WTC11 (cell line): ENCODE data around the gene PRKD1. TPM values are rescaled to one million over a fixed set of nuclear protein-coding genes. Genes with fewer than 3 reads are reported as not detected.

Experiments
- ATAC-seq: fragments of 200-7000 bp; cut with Tn5 transposase; 2 replicates; pipeline ENCODE4 v1.10.0; 2021; ENCODE audit warnings: mild to moderate bottlenecking, moderate library complexity
- CTCF ChIA-PET: fragments of 300-600 bp; sonication (Branson Sonifier 250); formaldehyde crosslinking; loops from one replicate; lab custom pipeline; 2021; ENCODE audit warnings: antibody characterized with exemption; lab: Charles Lee
- POLR2A ChIA-PET: fragments of 350-600 bp; sonication (Branson Sonifier 250); formaldehyde crosslinking; loops from one replicate; lab custom pipeline; 2021; ENCODE audit warnings: antibody characterized with exemption; lab: Charles Lee
- DNase-seq: peaks from one replicate; pipeline ENCODE4 v3.0.0; 2021; ENCODE audit warnings: low spot score
- H3K27ac Mint-ChIP-seq: 2 replicates; pipeline ENCODE4 v1.8.0; 2021; ENCODE audit warnings: mixed read lengths
- H3K27me3 Mint-ChIP-seq: 2 replicates; pipeline ENCODE4 v1.8.0; 2021; ENCODE audit warnings: low read depth, mild to moderate bottlenecking, moderate library complexity, mixed read lengths
- H3K36me3 Mint-ChIP-seq: 2 replicates; pipeline ENCODE4 v1.8.0; 2021; ENCODE audit warnings: mixed read lengths
- H3K4me1 Mint-ChIP-seq: 2 replicates; pipeline ENCODE4 v1.8.0; 2022; ENCODE audit warnings: mixed read lengths
- H3K4me3 Mint-ChIP-seq: 2 replicates; pipeline ENCODE4 v1.8.0; 2021; ENCODE audit warnings: mild to moderate bottlenecking, moderate library complexity, mixed read lengths
- H3K9me3 Mint-ChIP-seq: 2 replicates; pipeline ENCODE4 v1.8.0; 2021; ENCODE audit warnings: mixed read lengths
- CBFB ChIP-seq: sonication (generic); formaldehyde crosslinking; IDR thresholded peaks from 2 replicates; pipeline ENCODE4 v1.8.1; 2022; ENCODE audit warnings: mild to moderate bottlenecking, low read depth, missing genetic modification reagents
- CREM ChIP-seq: sonication (generic); formaldehyde crosslinking; IDR thresholded peaks from 2 replicates; pipeline ENCODE4 v1.8.1; 2022; ENCODE audit warnings: mild to moderate bottlenecking, missing genetic modification reagents, moderate library complexity
- CTCF ChIP-seq: fragments of 200-600 bp; IDR thresholded peaks from 2 replicates; pipeline ENCODE4 v1.8.0; 2022; ENCODE audit warnings: antibody characterized with exemption
- E2F1 ChIP-seq: sonication (generic); formaldehyde crosslinking; IDR thresholded peaks from 2 replicates; pipeline ENCODE4 v1.8.0; 2022; ENCODE audit warnings: mild to moderate bottlenecking, missing genetic modification reagents
- ERG ChIP-seq: fragments of 250-450 bp; sonication (Bioruptor Pico); IDR thresholded peaks from 2 replicates; pipeline ENCODE4 v1.8.0; 2021; ENCODE audit warnings: mild to moderate bottlenecking
- FOXJ3 ChIP-seq: sonication (generic); formaldehyde crosslinking; IDR thresholded peaks from 2 replicates; pipeline ENCODE4 v1.9.0; 2021; ENCODE audit warnings: missing genetic modification reagents, mild to moderate bottlenecking, borderline replicate concordance
- FOXP4 ChIP-seq: sonication (generic); formaldehyde crosslinking; IDR thresholded peaks from 2 replicates; pipeline ENCODE4 v1.8.0; 2022; ENCODE audit warnings: mild to moderate bottlenecking, missing genetic modification reagents
- HMGXB4 ChIP-seq: sonication (generic); formaldehyde crosslinking; IDR thresholded peaks from 2 replicates; pipeline ENCODE4 v1.8.1; 2023; ENCODE audit warnings: mild to moderate bottlenecking, moderate library complexity, missing genetic modification reagents
- JAZF1 ChIP-seq: fragments of 250-450 bp; sonication (Bioruptor Pico); IDR thresholded peaks from 2 replicates; pipeline ENCODE4 v1.9.0; 2021; ENCODE audit warnings: moderate library complexity, mild to moderate bottlenecking, inconsistent platforms
- JUN ChIP-seq: sonication (generic); formaldehyde crosslinking; IDR thresholded peaks from 2 replicates; pipeline ENCODE4 v1.8.0; 2023; ENCODE audit warnings: mild to moderate bottlenecking, missing genetic modification reagents
- KAT7 ChIP-seq: sonication (generic); formaldehyde crosslinking; IDR thresholded peaks from 2 replicates; pipeline ENCODE4 v1.8.1; 2023; ENCODE audit warnings: missing genetic modification reagents, mild to moderate bottlenecking, borderline replicate concordance
- MYBL2 ChIP-seq: sonication (generic); formaldehyde crosslinking; IDR thresholded peaks from 2 replicates; pipeline ENCODE4 v1.8.1; 2023; ENCODE audit warnings: mild to moderate bottlenecking, moderate library complexity, missing genetic modification reagents
- NFATC4 ChIP-seq: fragments of 250-450 bp; sonication (Bioruptor Pico); IDR thresholded peaks from 2 replicates; pipeline ENCODE4 v1.9.0; 2021; ENCODE audit warnings: mild to moderate bottlenecking
- NFE2L1 ChIP-seq: sonication (generic); formaldehyde crosslinking; IDR thresholded peaks from 2 replicates; pipeline ENCODE4 v1.8.1; 2023; ENCODE audit warnings: missing genetic modification reagents
- NR2C2 ChIP-seq: sonication (generic); formaldehyde crosslinking; IDR thresholded peaks from 2 replicates; pipeline ENCODE4 v1.8.0; 2022; ENCODE audit warnings: mild to moderate bottlenecking, missing genetic modification reagents
- USF2 ChIP-seq: sonication (generic); formaldehyde crosslinking; IDR thresholded peaks from 2 replicates; pipeline ENCODE4 v1.8.1; 2023; ENCODE audit warnings: mild to moderate bottlenecking, missing genetic modification reagents, moderate library complexity
- ZNF121 ChIP-seq: sonication (generic); formaldehyde crosslinking; IDR thresholded peaks from 2 replicates; pipeline ENCODE4 v1.8.0; 2023; ENCODE audit warnings: missing genetic modification reagents
- ZNF263 ChIP-seq: sonication (generic); formaldehyde crosslinking; IDR thresholded peaks from 2 replicates; pipeline ENCODE4 v1.8.1; 2022; ENCODE audit warnings: low read depth, mild to moderate bottlenecking, moderate library complexity, missing genetic modification reagents
- ZNF671 ChIP-seq: fragments of 250-450 bp; sonication (Bioruptor Pico); IDR thresholded peaks from 2 replicates; pipeline ENCODE4 v1.8.0; 2021; ENCODE audit warnings: mild to moderate bottlenecking
- total RNA-seq: library from RNA; stranded (reverse); gene quantifications from 3 replicates; pipeline ENCODE4 v1.2.3, GENCODE V29; 2021
- TF ChIP-seq, protein P1 (sequence below): sonication (generic); formaldehyde crosslinking; IDR thresholded peaks from 2 replicates; pipeline ENCODE4 v1.8.1; 2023; ENCODE audit warnings: mild to moderate bottlenecking, missing genetic modification reagents, moderate library complexity
- TF ChIP-seq, protein P2 (sequence below): fragments of 250-450 bp; sonication (Bioruptor Pico); IDR thresholded peaks from 2 replicates; pipeline ENCODE4 v1.9.0; 2021; ENCODE audit warnings: mild to moderate bottlenecking, borderline replicate concordance

Gene PRKD1
- total RNA-seq, 1 experiment from 2014 or later = 7.6 TPM

- TF ChIP-seq E2F1 = no peak
- TF ChIP-seq JUN (CRISPR knock-in tag) = no peak
- TF ChIP-seq CTCF = no peak
- no peak for TF ChIP-seq ZNF263
- no peak for TF ChIP-seq JAZF1 (CRISPR knock-in tag)
- TF ChIP-seq ZNF121 = no peak
Measured at GRCh38 chr14:29893989-29894388, 33.7 kb downstream of the PRKD1 start (continued).

GRCh38 chr14:29892327-29892726 lies 35.3 kb downstream of the PRKD1 start:
- no peaks in the 10 kb centered on the region for H3K36me3 Mint-ChIP-seq
- TF ChIP-seq ERG (CRISPR knock-in tag) (no peak), NFE2L1 (CRISPR knock-in tag) (no peak), FOXJ3 (no peak), CREM (CRISPR knock-in tag) (no peak), HMGXB4 (CRISPR knock-in tag) (no peak)

GRCh38 chr14:29885988-29886387 lies 41.7 kb downstream of the PRKD1 start:
- Mint-ChIP-seq H3K36me3 (peaks cover 9% of the 10 kb centered on the region; the same call in 1 of the 2 replicates), H3K4me1 (no peaks in the 10 kb centered on the region), H3K27ac (no peak overlapping the region), H3K27me3 (no peaks in the 10 kb centered on the region), H3K9me3 (peaks cover 14% of the 10 kb centered on the region), H3K4me3 (no peak overlapping the region)
- no peak for DNase-seq
- no peak for ATAC-seq
- POLR2A ChIA-PET = no interaction called here
- CTCF ChIA-PET = no interaction called here
- TF ChIP-seq JAZF1 (CRISPR knock-in tag) (no peak), MYBL2 (CRISPR knock-in tag) (no peak), USF2 (CRISPR knock-in tag) (no peak), NFATC4 (CRISPR knock-in tag) (no peak), NR2C2 (no peak), FOXP4 (CRISPR knock-in tag) (no peak), ZNF671 (CRISPR knock-in tag) (no peak), CBFB (CRISPR knock-in tag) (no peak), KAT7 (CRISPR knock-in tag) (no peak), CREM (CRISPR knock-in tag) (no peak)
- TF ChIP-seq, protein P1, sequence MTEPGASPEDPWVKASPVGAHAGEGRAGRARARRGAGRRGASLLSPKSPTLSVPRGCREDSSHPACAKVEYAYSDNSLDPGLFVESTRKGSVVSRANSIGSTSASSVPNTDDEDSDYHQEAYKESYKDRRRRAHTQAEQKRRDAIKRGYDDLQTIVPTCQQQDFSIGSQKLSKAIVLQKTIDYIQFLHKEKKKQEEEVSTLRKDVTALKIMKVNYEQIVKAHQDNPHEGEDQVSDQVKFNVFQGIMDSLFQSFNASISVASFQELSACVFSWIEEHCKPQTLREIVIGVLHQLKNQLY (CRISPR knock-in tag) = no peak
- TF ChIP-seq, protein P2, sequence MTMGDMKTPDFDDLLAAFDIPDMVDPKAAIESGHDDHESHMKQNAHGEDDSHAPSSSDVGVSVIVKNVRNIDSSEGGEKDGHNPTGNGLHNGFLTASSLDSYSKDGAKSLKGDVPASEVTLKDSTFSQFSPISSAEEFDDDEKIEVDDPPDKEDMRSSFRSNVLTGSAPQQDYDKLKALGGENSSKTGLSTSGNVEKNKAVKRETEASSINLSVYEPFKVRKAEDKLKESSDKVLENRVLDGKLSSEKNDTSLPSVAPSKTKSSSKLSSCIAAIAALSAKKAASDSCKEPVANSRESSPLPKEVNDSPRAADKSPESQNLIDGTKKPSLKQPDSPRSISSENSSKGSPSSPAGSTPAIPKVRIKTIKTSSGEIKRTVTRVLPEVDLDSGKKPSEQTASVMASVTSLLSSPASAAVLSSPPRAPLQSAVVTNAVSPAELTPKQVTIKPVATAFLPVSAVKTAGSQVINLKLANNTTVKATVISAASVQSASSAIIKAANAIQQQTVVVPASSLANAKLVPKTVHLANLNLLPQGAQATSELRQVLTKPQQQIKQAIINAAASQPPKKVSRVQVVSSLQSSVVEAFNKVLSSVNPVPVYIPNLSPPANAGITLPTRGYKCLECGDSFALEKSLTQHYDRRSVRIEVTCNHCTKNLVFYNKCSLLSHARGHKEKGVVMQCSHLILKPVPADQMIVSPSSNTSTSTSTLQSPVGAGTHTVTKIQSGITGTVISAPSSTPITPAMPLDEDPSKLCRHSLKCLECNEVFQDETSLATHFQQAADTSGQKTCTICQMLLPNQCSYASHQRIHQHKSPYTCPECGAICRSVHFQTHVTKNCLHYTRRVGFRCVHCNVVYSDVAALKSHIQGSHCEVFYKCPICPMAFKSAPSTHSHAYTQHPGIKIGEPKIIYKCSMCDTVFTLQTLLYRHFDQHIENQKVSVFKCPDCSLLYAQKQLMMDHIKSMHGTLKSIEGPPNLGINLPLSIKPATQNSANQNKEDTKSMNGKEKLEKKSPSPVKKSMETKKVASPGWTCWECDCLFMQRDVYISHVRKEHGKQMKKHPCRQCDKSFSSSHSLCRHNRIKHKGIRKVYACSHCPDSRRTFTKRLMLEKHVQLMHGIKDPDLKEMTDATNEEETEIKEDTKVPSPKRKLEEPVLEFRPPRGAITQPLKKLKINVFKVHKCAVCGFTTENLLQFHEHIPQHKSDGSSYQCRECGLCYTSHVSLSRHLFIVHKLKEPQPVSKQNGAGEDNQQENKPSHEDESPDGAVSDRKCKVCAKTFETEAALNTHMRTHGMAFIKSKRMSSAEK (CRISPR knock-in tag) = no peak

More at GRCh38 chr14:29892327-29892726, 35.3 kb downstream of the PRKD1 start:
- Mint-ChIP-seq H3K27ac (no peak overlapping the region), H3K27me3 (no peaks in the 10 kb centered on the region), H3K4me3 (no peak overlapping the region), H3K9me3 (no peaks in the 10 kb centered on the region), H3K4me1 (peaks cover 8% of the 10 kb centered on the region)
- ATAC-seq (no peak), DNase-seq (no peak)
- ChIA-PET POLR2A (no interaction called here), CTCF (no interaction called here)
